Osteoblast (primary cell): ENCODE results near the gene DRAM2. TPM values are rescaled to one million over a fixed set of nuclear protein-coding genes. Genes with fewer than 3 reads are reported as not detected.
"Not testable (repeated sequence)": the region's sequence is repeated elsewhere in the genome, so short reads cannot be mapped to it uniquely, and the experiment has no call there.

Source experiments
- DNase-seq: peaks from one replicate; pipeline ENCODE4 v3.0.0; 2011; ENCODE audit warnings: low spot score, mixed read lengths; ENCODE audit not compliant: insufficient read length; ENCODE audit errors: missing footprints
- H2AFZ ChIP-seq: 2 replicates; pipeline ENCODE4 v1.6.0; 2011; ENCODE audit warnings: mild to moderate bottlenecking, low read length
- H3K27ac ChIP-seq: 2 replicates; pipeline ENCODE4 v1.5.1; 2011; ENCODE audit warnings: mild to moderate bottlenecking, low read depth, low read length, moderate library complexity
- H3K27me3 ChIP-seq: 2 replicates; pipeline ENCODE4 v1.6.0; 2012; ENCODE audit warnings: mild to moderate bottlenecking, control low read depth, inconsistent platforms, low read length, moderate library complexity; ENCODE audit not compliant: insufficient read depth
- H3K36me3 ChIP-seq: 2 replicates; pipeline ENCODE4 v1.5.1; 2011; ENCODE audit warnings: mild to moderate bottlenecking, low read length, control low read depth, moderate library complexity; ENCODE audit not compliant: insufficient read depth
- H3K4me1 ChIP-seq: 2 replicates; pipeline ENCODE4 v1.5.1; 2011; ENCODE audit warnings: mild to moderate bottlenecking, low read length, control low read depth, moderate library complexity; ENCODE audit not compliant: insufficient read depth
- H3K4me2 ChIP-seq: 2 replicates; pipeline ENCODE4 v1.6.0; 2011; ENCODE audit warnings: mild to moderate bottlenecking, low read length; ENCODE audit not compliant: insufficient read depth
- H3K4me3 ChIP-seq: fragments of 200-600 bp; sonication (generic); 3 replicates; pipeline ENCODE4 v1.5.1; 2012; ENCODE audit warnings: mild to moderate bottlenecking, low read length, inconsistent platforms; ENCODE audit not compliant: insufficient read depth
- H3K79me2 ChIP-seq: 2 replicates; pipeline ENCODE4 v1.6.0; 2012; ENCODE audit warnings: mild to moderate bottlenecking, low read length, control low read depth, inconsistent platforms; ENCODE audit not compliant: insufficient read depth
- H3K9me3 ChIP-seq: 2 replicates; pipeline ENCODE4 v1.5.1; 2011; ENCODE audit warnings: low read depth, low read length, control low read depth
- H4K20me1 ChIP-seq: 2 replicates; pipeline ENCODE4 v1.6.0; 2012; ENCODE audit warnings: mild to moderate bottlenecking, low read length, control low read depth; ENCODE audit not compliant: insufficient read depth
- CTCF ChIP-seq: IDR thresholded peaks from 2 replicates; pipeline ENCODE4 v1.5.1; 2011; ENCODE audit warnings: mild to moderate bottlenecking, low read depth, low read length, moderate library complexity; ENCODE audit errors: extremely low read depth
- total RNA-seq: library from RNA; depleted of rRNA; stranded (reverse); fragments of >200 nt; gene quantifications from 2 replicates; pipeline ENCODE4 v1.2.3, GENCODE V29; 2012

DRAM2 gene
- total RNA-seq, 1 donor, result 45.6 TPM

- no peak for DNase-seq
- H3K27me3 ChIP-seq, result no peaks in the 10 kb centered on the region
- no peaks in the 10 kb centered on the region for H3K4me1 ChIP-seq
- no peak for TF ChIP-seq CTCF
- no peaks in the 10 kb centered on the region for H3K36me3 ChIP-seq
- peaks cover 1% of the 10 kb centered on the region for H3K9me3 ChIP-seq
- H3K4me2 ChIP-seq, result no peak overlapping the region
- H3K27ac ChIP-seq, result no peak overlapping the region
- H2AFZ ChIP-seq, result no peak overlapping the region
- no peak overlapping the region for H3K4me3 ChIP-seq
- no peaks in the 10 kb centered on the region for H4K20me1 ChIP-seq
- no peaks in the 10 kb centered on the region for H3K79me2 ChIP-seq
Measured at GRCh38 chr1:111089638-111090037, 50.3 kb downstream of the DRAM2 start.

GRCh38 chr1:111085676-111086075 is 54.2 kb downstream of the DRAM2 start:
- H2AFZ ChIP-seq, result no peak overlapping the region
- H3K79me2 ChIP-seq, result no peaks in the 10 kb centered on the region
- H4K20me1 ChIP-seq, result no peaks in the 10 kb centered on the region
- no peaks in the 10 kb centered on the region for H3K27me3 ChIP-seq
- peaks cover 21% of the 10 kb centered on the region for H3K4me1 ChIP-seq
- no peak for TF ChIP-seq CTCF
- H3K4me2 ChIP-seq, result no peak overlapping the region
- H3K4me3 ChIP-seq, result no peak overlapping the region
- H3K36me3 ChIP-seq, result peaks cover 3% of the 10 kb centered on the region
- no peak for DNase-seq
- no peak overlapping the region for H3K27ac ChIP-seq
- peaks cover 1% of the 10 kb centered on the region for H3K9me3 ChIP-seq

GRCh38 chr1:111084999-111085398 is 54.9 kb downstream of the DRAM2 start:
- no peak overlapping the region for H3K4me3 ChIP-seq
- TF ChIP-seq CTCF, result no peak
- no peak overlapping the region for H3K4me2 ChIP-seq
- peaks cover 1% of the 10 kb centered on the region for H3K9me3 ChIP-seq
- H3K36me3 ChIP-seq, result peaks cover 3% of the 10 kb centered on the region
- H3K27me3 ChIP-seq, result no peaks in the 10 kb centered on the region
- no peak overlapping the region for H3K27ac ChIP-seq
- no peaks in the 10 kb centered on the region for H3K79me2 ChIP-seq
- no peak overlapping the region for H2AFZ ChIP-seq
- no peak for DNase-seq
- H3K4me1 ChIP-seq, result peaks cover 21% of the 10 kb centered on the region
- no peaks in the 10 kb centered on the region for H4K20me1 ChIP-seq

- no peaks in the 10 kb centered on the region for H4K20me1 ChIP-seq
- peak; percentile 18 for DNase-seq
Measured at GRCh38 chr1:111082421-111083203, 57.3 kb downstream of the DRAM2 start.

DNA sequence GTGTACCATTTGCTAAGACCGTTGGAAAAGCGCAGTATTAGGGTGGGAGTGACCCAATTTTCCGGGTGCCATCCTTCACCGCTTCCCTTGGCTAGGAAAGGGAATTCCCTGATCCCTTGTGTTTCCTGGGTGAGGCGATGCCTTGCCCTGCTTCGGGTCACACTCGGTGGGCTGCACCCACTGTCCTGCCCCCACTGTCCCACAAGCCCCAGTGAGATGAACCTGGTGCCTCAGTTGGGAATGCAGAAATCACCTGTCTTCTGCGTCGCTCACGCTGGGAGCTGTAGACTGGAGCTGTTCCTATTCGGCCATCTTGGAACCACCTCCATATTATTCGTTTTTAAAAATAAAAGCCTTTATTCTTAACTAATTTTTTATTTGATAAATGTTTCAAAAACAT is 60.6 kb downstream of the DRAM2 start:
- H3K9me3 ChIP-seq, H3K36me3 ChIP-seq, DNase-seq, H3K27me3 ChIP-seq, H3K4me3 ChIP-seq, H3K79me2 ChIP-seq, H4K20me1 ChIP-seq, H3K27ac ChIP-seq, H2AFZ ChIP-seq, H3K4me2 ChIP-seq: not testable (repeated sequence)
- peaks cover 21% of the 10 kb centered on the region for H3K4me1 ChIP-seq

More at GRCh38 chr1:111082421-111083203, 57.3 kb downstream of the DRAM2 start:
- H3K79me2 ChIP-seq, result no peaks in the 10 kb centered on the region
- peaks cover 21% of the 10 kb centered on the region for H3K4me1 ChIP-seq
- peaks cover 1% of the 10 kb centered on the region for H3K9me3 ChIP-seq
- H3K27ac ChIP-seq, result peak overlapping the region; percentile 69
- peaks cover 3% of the 10 kb centered on the region for H3K36me3 ChIP-seq
- H3K4me2 ChIP-seq, result peak overlapping the region; percentile 70
- H2AFZ ChIP-seq, result no peak overlapping the region
- no peak for TF ChIP-seq CTCF
- H3K4me3 ChIP-seq, result peak overlapping the region; percentile 27
- no peaks in the 10 kb centered on the region for H3K27me3 ChIP-seq

- not testable (repeated sequence) for H3K36me3 ChIP-seq, H3K27ac ChIP-seq, H2AFZ ChIP-seq, H3K9me3 ChIP-seq, H3K27me3 ChIP-seq, H3K79me2 ChIP-seq, H3K4me3 ChIP-seq, H4K20me1 ChIP-seq, H3K4me1 ChIP-seq, H3K4me2 ChIP-seq, DNase-seq
Measured at GRCh38 chr1:111077312-111077711, 62.6 kb downstream of the DRAM2 start.
